ENCODE measurements around the gene TPSG1. TPM values are rescaled to one million over a fixed set of nuclear protein-coding genes. Genes with fewer than 3 reads are reported as not detected.

The TPSG1 gene
- polyA plus RNA-seq, 1 donor (not counting 4 experiments of a cell fraction or from before 2014, with no cell fraction given) = not detected

DNA sequence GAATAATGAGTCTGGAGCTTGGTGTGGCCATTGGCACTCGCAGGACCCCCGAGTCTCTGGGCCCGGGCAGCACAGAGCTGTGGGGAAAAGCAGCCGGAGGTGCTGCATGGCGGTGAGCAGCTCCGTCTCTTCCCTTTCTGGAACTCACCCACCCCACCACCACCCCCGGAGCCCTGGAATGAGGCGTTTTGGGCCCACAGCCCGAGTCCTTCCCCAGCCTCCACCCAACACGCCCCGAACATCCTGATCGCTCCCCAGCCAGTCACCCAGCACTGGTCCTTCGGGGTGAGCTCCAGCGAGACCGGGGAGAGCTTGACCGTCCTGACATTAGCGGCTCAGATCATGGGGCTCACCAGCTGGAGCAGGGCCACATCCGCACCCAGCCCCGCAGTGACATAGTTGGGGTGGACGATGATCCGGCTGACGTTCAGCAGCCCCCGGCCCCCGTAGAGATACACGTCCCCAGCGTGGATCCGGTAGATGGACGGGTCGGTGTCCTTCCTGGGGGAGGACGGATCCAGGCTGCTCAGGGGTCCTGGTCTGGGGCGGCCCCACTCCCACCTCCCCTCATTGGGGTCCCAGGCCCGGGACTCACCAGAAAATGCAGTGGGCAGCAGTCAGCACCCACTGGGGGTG is 37.3 kb upstream of the TPSG1 start:
- no peak for DNase-seq (ENCODE audit: low read depth, low spot score)
- Histone ChIP-seq H3K4me2 (ENCODE audit: control insufficient read depth, extremely low read depth, insufficient read depth, low read depth, low read length) (no peak overlapping the region), H3K27ac (ENCODE audit: control insufficient read depth, insufficient read depth, low read length) (no peak overlapping the region), H2AFZ (ENCODE audit: control insufficient read depth, low read length) (no peak overlapping the region), H3K4me1 (ENCODE audit: control insufficient read depth, extremely low read depth, insufficient read depth, low read length) (no peaks in the 10 kb centered on the region), H3K79me2 (ENCODE audit: control insufficient read depth, insufficient read depth, low read length) (no peaks in the 10 kb centered on the region), H3K4me3 (ENCODE audit: control insufficient read depth in 2 of 3, extremely low read depth in 1 of 3, insufficient read depth in 2 of 3, low read depth in 1 of 3, low read length in 3 of 3) (no peak overlapping the region), H3K36me3 (ENCODE audit: control insufficient read depth in 2 of 2, extremely low read depth in 1 of 2, insufficient read depth in 2 of 2, low read length in 2 of 2) (no peaks in the 10 kb centered on the region), H3K9ac (ENCODE audit: control insufficient read depth, extremely low read depth, insufficient read depth, low read length) (no peak overlapping the region), H3K9me3 (ENCODE audit: control insufficient read depth, low read depth, low read length) (peaks cover 2% of the 10 kb centered on the region), H4K20me1 (ENCODE audit: control insufficient read depth, extremely low read depth, insufficient read depth, low read length) (no peaks in the 10 kb centered on the region), H3K27me3 (ENCODE audit: control insufficient read depth, extremely low read depth, insufficient read depth, low read length) (peaks cover 47% of the 10 kb centered on the region), H3K9me1 (ENCODE audit: control insufficient read depth, extremely low read depth, insufficient read depth, low read length) (no peaks in the 10 kb centered on the region)
- TF ChIP-seq, protein P1, sequence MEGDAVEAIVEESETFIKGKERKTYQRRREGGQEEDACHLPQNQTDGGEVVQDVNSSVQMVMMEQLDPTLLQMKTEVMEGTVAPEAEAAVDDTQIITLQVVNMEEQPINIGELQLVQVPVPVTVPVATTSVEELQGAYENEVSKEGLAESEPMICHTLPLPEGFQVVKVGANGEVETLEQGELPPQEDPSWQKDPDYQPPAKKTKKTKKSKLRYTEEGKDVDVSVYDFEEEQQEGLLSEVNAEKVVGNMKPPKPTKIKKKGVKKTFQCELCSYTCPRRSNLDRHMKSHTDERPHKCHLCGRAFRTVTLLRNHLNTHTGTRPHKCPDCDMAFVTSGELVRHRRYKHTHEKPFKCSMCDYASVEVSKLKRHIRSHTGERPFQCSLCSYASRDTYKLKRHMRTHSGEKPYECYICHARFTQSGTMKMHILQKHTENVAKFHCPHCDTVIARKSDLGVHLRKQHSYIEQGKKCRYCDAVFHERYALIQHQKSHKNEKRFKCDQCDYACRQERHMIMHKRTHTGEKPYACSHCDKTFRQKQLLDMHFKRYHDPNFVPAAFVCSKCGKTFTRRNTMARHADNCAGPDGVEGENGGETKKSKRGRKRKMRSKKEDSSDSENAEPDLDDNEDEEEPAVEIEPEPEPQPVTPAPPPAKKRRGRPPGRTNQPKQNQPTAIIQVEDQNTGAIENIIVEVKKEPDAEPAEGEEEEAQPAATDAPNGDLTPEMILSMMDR (optimal IDR thresholded peaks at IDR 0.05 in 1 of 3, IDR thresholded peaks at IDR 0.05 in 1 of 3, conservative IDR thresholded peaks at IDR 0.05 in 1 of 3; ENCODE audit: extremely low read depth in 1 of 3, insufficient read depth in 2 of 3, low read length in 3 of 3) = no peak
- TF ChIP-seq EZH2 (IDR thresholded peaks at IDR 0.05; ENCODE audit: low read length) = no peak
- dilution Hi-C loops (cut with MboI; ENCODE audit: extremely low pct_ligation_motif_present, low sequenced_read_pairs) = no loop called here
- FAIRE-seq = no peak

DNA sequence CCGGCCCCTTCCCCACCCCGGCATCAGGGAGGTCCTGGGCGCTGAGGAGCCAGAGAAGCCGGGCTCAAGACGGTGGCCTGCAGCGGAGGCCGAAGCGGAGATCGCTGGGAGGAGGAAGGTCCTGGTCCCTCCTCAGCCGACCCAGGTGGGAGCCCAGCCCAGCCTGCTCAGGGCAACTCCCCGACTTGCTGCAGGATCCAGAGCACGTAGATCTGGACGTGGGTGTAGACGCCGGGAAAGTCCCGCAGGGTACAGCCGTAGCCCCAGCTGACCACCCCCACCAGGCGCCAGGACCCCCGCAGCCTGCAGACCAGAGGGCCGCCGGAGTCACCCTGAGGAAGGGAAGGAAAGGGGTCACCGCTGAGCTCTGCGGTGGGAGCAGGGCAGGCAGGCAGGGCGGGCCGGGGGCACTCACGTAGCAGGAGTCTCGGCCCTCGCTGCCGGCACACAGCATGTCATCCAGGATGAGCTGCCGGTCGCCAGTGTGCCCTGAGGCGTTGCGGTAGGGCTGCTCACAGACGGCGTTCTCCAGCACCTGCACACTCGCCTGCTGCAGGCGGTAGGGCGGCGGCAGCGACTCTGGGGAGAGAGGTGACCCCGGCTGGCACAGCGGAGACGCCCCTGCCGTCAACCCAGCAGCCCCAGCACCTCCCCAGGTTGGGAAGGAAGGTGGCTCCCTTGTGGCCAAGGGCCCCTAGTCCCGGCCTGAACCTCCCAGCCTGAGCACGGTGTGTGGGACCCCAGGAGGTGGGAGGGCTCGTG is 36.2 kb upstream of the TPSG1 start:
- Histone ChIP-seq H3K27ac (ENCODE audit: control insufficient read depth, insufficient read depth, low read length) (no peak overlapping the region), H4K20me1 (ENCODE audit: control insufficient read depth, extremely low read depth, insufficient read depth, low read length) (no peaks in the 10 kb centered on the region), H3K36me3 (ENCODE audit: control insufficient read depth in 2 of 2, extremely low read depth in 1 of 2, insufficient read depth in 2 of 2, low read length in 2 of 2) (no peaks in the 10 kb centered on the region), H3K4me3 (ENCODE audit: control insufficient read depth in 2 of 3, extremely low read depth in 1 of 3, insufficient read depth in 2 of 3, low read depth in 1 of 3, low read length in 3 of 3) (no peak overlapping the region), H3K79me2 (ENCODE audit: control insufficient read depth, insufficient read depth, low read length) (no peaks in the 10 kb centered on the region), H3K4me1 (ENCODE audit: control insufficient read depth, extremely low read depth, insufficient read depth, low read length) (no peaks in the 10 kb centered on the region), H3K4me2 (ENCODE audit: control insufficient read depth, extremely low read depth, insufficient read depth, low read depth, low read length) (no peak overlapping the region), H3K9me1 (ENCODE audit: control insufficient read depth, extremely low read depth, insufficient read depth, low read length) (no peaks in the 10 kb centered on the region), H3K27me3 (ENCODE audit: control insufficient read depth, extremely low read depth, insufficient read depth, low read length) (peaks cover 47% of the 10 kb centered on the region), H3K9ac (ENCODE audit: control insufficient read depth, extremely low read depth, insufficient read depth, low read length) (no peak overlapping the region), H2AFZ (ENCODE audit: control insufficient read depth, low read length) (no peak overlapping the region), H3K9me3 (ENCODE audit: control insufficient read depth, low read depth, low read length) (peaks cover 2% of the 10 kb centered on the region)
- no peak for FAIRE-seq
- DNase-seq (ENCODE audit: low read depth, low spot score) = no peak
- dilution Hi-C loops (cut with MboI; ENCODE audit: extremely low pct_ligation_motif_present, low sequenced_read_pairs) = no loop called here
- TF ChIP-seq, protein P1 (optimal IDR thresholded peaks at IDR 0.05 in 1 of 3, IDR thresholded peaks at IDR 0.05 in 1 of 3, conservative IDR thresholded peaks at IDR 0.05 in 1 of 3; ENCODE audit: extremely low read depth in 1 of 3, insufficient read depth in 2 of 3, low read length in 3 of 3) = no peak
- TF ChIP-seq EZH2 (IDR thresholded peaks at IDR 0.05; ENCODE audit: low read length) = peak; percentile 86
